ENCODE measurements around the gene G6PD. TPM values are rescaled to one million over a fixed set of nuclear protein-coding genes. Genes with fewer than 3 reads are reported as not detected.
A peak's percentile ranks its signal among the peaks of the same experiment; 100 is the strongest.

Gene G6PD
- total and polyA plus RNA-seq, 2 of the 4 experiments (the other 2 are of a cell fraction): 77.1 to 213 TPM

DNA sequence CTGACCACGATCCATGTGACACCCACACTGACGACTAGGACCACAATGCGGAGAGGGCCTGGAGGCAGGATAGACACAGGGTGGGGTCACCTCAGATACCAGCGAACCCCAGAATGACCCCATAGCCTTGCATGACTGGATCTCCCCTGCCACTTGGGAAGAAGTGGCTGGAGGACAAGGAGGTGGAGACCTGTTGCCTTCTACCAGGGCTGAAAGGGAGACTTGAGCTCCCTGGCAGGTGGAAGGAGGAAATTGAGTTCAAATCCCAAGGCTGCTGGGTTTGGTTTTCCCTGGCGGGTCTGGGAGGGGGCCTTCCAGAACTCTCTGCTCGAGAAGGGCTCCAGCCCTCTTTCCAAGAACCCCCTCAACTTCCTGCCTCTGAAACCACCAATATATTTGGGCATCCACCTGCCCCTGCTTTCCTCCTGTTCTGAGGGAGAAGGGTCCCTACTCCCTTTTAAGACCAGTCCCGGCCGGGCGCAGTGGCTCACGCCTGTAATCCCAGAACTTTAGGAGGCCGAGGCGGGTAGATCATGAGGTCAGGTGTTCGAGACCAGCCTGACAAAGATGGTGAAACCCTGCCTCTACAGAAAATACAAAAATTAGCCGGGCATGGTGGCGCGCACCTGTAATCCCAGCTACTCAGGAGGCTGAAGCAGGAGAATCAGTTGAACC, 33.6 kb downstream of the G6PD start:
- TF ChIP-seq RAD21 (IDR thresholded peaks at IDR 0.05; ENCODE audit: low read length): no peak
- TF ChIP-seq RCOR1 (IDR thresholded peaks at IDR 0.05; ENCODE audit: insufficient replicate concordance, low read length): no peak
- no peak for TF ChIP-seq MAZ (IDR thresholded peaks at IDR 0.05; ENCODE audit: borderline replicate concordance, low read depth, low read length)
- TF ChIP-seq BHLHE40 (IDR thresholded peaks at IDR 0.05; ENCODE audit: low read depth, low read length): no peak
- TF ChIP-seq SMC3 (IDR thresholded peaks at IDR 0.05; ENCODE audit: low read depth, low read length): no peak
- TF ChIP-seq ELK1 (IDR thresholded peaks at IDR 0.05; ENCODE audit: borderline replicate concordance, low read depth, low read length): no peak
- TF ChIP-seq MAFK (IDR thresholded peaks at IDR 0.05; ENCODE audit: low read depth, low read length): no peak
- TF ChIP-seq CTCF (conservative IDR thresholded peaks at IDR 0.05; ENCODE audit: low read depth, low read length): no peak
- no peak for TF ChIP-seq NFE2L2 (IDR thresholded peaks at IDR 0.05; ENCODE audit: low read depth, low read length)
- no peak for TF ChIP-seq CHD1 (IDR thresholded peaks at IDR 0.05; ENCODE audit: low read depth, low read length)
- TF ChIP-seq CEBPB (IDR thresholded peaks at IDR 0.05; ENCODE audit: low read depth, low read length): no peak
- in situ Hi-C loops (cut with MboI; ENCODE audit: low sequenced_read_pairs) (no loop called here), dilution Hi-C loops (cut with HindIII; ENCODE audit: low sequenced_read_pairs, unreplicated experiment) (no loop called here), intact Hi-C loops (cut with micrococcal nuclease) (no loop called here)
- DNase-seq (no peak), ATAC-seq (ENCODE audit: low read depth) (no peak)
- Histone ChIP-seq H3K4ac (ENCODE audit: low read depth, low read length) (no peak overlapping the region), H3K4me3 (ENCODE audit: insufficient read depth, low read depth, low read length) (no peak overlapping the region), H2AFZ (replicated peaks; ENCODE audit: low read length, poor library complexity) (peak overlapping the region; percentile 48), H4K5ac (ENCODE audit: low read depth, low read length) (no peak overlapping the region), H3K18ac (ENCODE audit: low read depth, low read length) (no peak overlapping the region), H3K79me1 (ENCODE audit: low read depth in 1 of 2, low read length in 2 of 2) (peaks cover 8 to 12% of the 10 kb centered on the region in 2 experiments; a peak in 2 of 4 replicates), H3K27ac (ENCODE audit: insufficient read depth, low read length) (no peak overlapping the region), H3K4me1 (ENCODE audit: control insufficient read depth, insufficient read depth, low read length) (peaks cover 8% of the 10 kb centered on the region; the same call in 1 of the 2 replicates), H3K27me3 (ENCODE audit: control insufficient read depth, insufficient read depth, low read length) (no peaks in the 10 kb centered on the region), H2AK9ac (replicated peaks; ENCODE audit: low read depth, low read length, poor library complexity) (no peak overlapping the region), H2BK5ac (ENCODE audit: low read depth, low read length, poor library complexity, severe bottlenecking) (no peak overlapping the region), H2BK15ac (ENCODE audit: low read depth, low read length) (no peak overlapping the region), H2BK120ac (ENCODE audit: low read depth, low read length) (no peak overlapping the region), H3K9ac (ENCODE audit: low read depth, low read length) (no peak overlapping the region), H3K4me2 (ENCODE audit: low read depth, low read length) (no peak overlapping the region), H2AK5ac (ENCODE audit: low read depth, low read length) (no peak overlapping the region), H3K56ac (ENCODE audit: extremely low read depth, insufficient read depth, low read length) (no peak overlapping the region), H3K36me3 (ENCODE audit: control insufficient read depth, insufficient read depth, low read length) (peaks cover 2% of the 10 kb centered on the region; the same call in 1 of the 2 replicates), H4K91ac (ENCODE audit: insufficient read depth, low read depth, low read length) (no peak overlapping the region), H4K20me1 (ENCODE audit: insufficient read depth, low read length) (no peaks in the 10 kb centered on the region), H3K9me3 (ENCODE audit: control insufficient read depth, insufficient read depth, low read length) (peaks cover 3% of the 10 kb centered on the region; the same call in 1 of the 2 replicates), H4K8ac (ENCODE audit: low read depth in 2 of 2, low read length in 2 of 2) (no peak overlapping the region), H3K14ac (replicated peaks; ENCODE audit: low read depth, low read length) (no peak overlapping the region), H3K23ac (ENCODE audit: low read depth, low read length) (no peak overlapping the region), H3K9me1 (ENCODE audit: insufficient read depth, low read length) (peaks cover 3% of the 10 kb centered on the region), H2BK20ac (ENCODE audit: low read depth, low read length) (no peak overlapping the region)
- WGBS, 2 experiments (ENCODE audit: extremely low coverage in 2 of 2, insufficient read length in 1 of 2): 84% methylated on average over 7 of the region's 16 CpGs; no CpG with 5 or more reads in 1 of the 2 experiments
- no TSS peak for BruUV-seq (replicated peaks)
- POLR2A ChIA-PET (ENCODE audit: unreplicated experiment): no interaction called here
- CTCF ChIA-PET: no interaction called here
